GM21381 (cell line): ENCODE measurements around the gene PIP4K2A.

ENCODE experiments used
- ATAC-seq: cut with Tn5 transposase; IDR thresholded peaks from one replicate; pipeline ENCODE4 v1.9.1; 2021; ENCODE audit warnings: mild to moderate bottlenecking, moderate library complexity; ENCODE audit not compliant: unreplicated experiment

Gene PIP4K2A

GRCh38 chr10:22669163-22669711 is 45.1 kb downstream of the PIP4K2A start:
- ATAC-seq, result peak; percentile 40

GRCh38 chr10:22667093-22667480 is 47.3 kb downstream of the PIP4K2A start:
- peak; percentile 8 for ATAC-seq

- peak; percentile 76 for ATAC-seq
Measured at GRCh38 chr10:22666287-22667092, 47.9 kb downstream of the PIP4K2A start.

- ATAC-seq, result no peak
Measured at GRCh38 chr10:22665329-22665728, 49.0 kb downstream of the PIP4K2A start.

DNA sequence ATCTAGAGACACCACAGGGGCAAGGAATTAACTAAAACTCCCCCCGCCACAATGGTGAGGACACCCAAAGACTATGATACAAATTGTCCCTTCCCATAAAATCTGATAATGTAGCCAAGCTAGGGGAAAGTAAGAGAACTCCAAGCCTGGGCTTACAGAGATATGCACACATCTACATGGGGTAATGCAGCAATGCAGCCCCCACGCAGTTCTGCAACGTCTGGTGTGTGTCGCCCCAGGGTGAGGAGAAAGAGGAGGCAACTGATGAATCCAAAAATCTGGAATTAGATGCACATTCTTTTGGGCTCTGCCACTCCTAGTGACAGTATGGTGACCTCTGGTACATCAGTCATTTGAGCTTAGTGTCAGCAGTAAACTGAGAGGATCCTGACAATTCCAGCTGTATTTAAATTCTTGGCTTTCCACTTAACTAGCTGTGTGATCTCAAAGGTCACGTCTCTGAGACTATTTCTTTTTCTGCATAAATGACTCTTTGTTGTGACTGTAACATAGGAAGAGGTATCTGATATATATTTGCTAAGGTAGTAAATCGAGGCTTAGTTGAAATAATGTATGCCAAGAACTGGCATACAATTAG is 51.5 kb downstream of the PIP4K2A start:
- ATAC-seq, result no peak

GRCh38 chr10:22659866-22660265 is 54.5 kb downstream of the PIP4K2A start:
- no peak for ATAC-seq

DNA sequence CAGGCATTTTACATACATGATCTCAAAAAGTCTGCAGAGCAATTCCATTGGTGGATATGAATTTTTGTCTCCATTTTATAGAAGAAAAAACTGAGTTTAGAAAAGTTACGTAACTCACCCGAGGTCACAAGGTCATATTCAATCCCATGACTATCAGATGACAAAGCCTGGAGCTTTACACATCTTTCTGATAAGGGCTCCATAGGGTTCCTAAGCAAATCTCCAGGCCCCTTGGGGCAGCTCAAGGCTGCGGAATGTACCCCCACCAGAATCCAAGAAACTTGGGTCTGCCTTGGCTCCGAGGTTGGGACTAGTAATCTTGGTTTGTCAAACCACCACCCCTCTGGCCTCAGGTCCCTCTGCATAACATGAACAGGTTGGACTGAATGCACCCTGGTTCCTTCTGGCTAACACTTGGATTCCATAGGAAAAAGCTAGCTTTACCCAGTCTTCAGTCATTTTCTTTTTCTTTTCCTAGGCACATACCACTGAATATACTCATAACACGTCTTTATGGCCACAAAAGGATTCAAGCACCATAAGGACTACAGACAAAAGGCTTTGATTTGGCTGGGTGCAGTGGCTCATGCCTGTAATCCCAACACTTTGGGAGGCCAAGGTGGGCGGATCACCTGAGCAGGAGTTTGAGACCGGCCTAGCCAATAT is 55.5 kb downstream of the PIP4K2A start:
- no peak for ATAC-seq

DNA sequence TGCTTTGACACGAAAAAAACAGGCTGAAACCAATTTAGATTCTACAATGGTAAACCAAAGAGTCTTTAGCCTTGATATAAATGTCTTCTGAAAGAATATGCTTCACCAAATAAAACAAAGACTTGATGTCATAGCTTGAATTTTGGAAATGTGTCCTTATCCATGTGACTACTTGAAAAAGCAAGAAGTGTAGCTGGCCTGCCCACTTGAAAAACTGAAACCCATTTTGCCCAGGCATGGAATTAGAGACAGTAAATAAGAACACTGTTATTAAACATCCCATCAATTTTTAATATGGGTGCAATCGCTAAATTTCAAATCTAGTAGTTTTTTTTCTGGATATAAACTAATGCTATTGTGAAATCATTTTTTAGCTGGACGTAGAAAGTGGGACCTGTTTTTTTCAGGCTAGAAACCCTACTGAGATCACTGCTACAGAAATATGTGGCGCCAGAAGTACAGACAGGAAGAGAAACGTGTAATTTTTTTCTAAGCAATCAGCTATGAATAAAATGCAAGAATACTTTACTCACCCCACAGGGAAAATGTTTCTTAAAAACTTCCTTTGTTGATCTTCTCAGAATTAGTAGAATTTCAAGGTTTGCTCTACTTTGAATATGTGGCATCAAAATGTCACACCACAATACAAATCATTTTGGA is 56.7 kb downstream of the PIP4K2A start:
- ATAC-seq, result no peak

- ATAC-seq, result no peak
Measured at GRCh38 chr10:22657024-22657423, 57.4 kb downstream of the PIP4K2A start.

GRCh38 chr10:22656036-22656435 is 58.3 kb downstream of the PIP4K2A start:
- no peak for ATAC-seq

DNA sequence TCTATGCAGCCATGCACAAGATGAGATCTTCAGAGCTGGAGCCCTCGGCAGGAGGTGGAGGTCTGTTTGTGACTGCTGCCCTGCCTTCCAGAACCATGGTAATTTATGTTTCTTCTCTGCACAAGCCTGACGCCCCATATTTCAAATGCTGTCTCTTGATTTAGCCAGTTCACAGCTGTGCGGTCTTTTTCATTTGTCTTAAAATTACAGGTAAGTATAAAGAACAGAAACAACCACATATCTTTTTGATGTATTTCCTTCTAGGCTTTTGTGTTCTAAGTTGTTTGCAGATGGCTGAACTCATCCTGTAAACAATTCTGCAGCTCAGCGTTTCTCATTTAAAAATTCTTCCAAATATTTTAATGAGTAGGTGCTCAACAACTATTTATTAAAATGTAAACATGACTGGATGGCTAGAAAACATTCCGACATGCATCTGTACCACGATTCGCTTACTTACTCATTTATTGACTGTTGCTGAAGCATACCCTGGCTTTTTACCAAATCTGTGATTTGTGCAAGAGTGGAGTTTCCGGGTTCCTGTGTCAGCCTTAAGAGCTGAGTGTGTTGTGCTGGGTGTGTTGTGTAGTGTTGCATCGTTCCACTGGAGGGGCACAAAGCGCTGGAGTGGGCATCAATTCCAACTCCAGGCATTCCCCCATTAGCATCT is 58.9 kb downstream of the PIP4K2A start:
- no peak for ATAC-seq

DNA sequence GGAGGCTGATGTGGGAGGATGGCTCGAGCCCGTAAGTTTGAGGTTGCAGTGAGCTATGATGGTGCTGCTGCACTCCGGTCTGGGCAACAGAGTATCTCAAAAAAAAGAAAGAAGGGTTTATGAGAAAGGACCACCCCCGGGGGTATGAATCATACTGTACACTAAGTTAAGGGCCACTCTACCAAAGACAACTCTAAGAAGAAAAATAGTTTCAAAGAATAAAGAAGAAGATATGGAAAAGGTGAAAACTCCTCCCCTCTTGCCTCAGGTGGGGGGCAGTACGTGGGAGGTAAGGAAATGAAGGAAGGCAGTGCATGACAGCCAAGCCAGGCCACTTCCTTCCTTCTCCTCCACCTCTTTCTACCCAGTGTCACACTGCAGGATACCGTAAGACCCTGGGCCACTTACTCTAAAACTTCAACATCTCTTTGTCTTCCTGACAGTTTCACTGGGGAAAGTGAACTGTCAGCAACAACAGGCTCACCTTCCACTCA is 61.3 kb downstream of the PIP4K2A start:
- ATAC-seq, result no peak

- ATAC-seq, result no peak
Measured at GRCh38 chr10:22651276-22651980, 63.0 kb downstream of the PIP4K2A start.

DNA sequence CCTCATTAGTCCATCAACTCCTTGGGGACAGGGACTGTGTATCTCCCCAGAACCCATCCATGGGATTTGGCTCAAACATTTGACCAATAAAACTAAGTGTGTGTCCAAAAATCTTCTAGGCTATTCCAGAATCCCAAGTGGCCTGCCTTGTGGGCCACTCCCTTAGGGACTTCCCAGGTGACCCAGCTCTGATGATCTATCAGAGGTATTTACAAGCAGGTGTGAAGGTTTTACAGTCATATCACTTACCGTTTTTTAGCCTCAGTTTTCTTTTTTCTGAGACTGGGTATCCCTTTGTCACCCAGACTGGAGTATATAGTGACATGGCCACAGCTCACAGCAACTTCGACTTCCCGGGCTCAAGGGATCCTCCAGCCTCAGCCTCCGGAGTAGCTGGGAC is 64.4 kb downstream of the PIP4K2A start:
- ATAC-seq, result no peak

- ATAC-seq, result no peak
Measured at GRCh38 chr10:22649390-22649841, 65.0 kb downstream of the PIP4K2A start.

DNA sequence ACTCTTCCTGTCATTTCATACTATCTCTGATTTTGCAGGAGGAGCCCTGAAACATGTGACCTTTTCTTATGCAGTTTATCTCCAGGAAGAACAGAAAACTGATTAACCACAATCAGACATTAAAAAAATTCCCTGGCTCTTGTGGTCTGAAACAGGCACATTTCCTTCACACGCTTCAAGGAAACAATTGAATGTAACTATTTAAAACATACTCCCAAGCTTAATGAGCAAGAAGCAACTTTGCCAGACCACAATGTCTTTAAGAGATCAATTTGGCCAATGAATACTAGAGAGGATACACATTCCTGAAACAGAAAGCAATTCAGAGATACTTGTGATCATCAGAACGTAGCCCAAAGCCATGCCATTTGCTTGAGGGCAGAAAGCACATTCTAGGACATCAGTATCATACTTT is 65.8 kb downstream of the PIP4K2A start:
- ATAC-seq, result peak; percentile 35

DNA sequence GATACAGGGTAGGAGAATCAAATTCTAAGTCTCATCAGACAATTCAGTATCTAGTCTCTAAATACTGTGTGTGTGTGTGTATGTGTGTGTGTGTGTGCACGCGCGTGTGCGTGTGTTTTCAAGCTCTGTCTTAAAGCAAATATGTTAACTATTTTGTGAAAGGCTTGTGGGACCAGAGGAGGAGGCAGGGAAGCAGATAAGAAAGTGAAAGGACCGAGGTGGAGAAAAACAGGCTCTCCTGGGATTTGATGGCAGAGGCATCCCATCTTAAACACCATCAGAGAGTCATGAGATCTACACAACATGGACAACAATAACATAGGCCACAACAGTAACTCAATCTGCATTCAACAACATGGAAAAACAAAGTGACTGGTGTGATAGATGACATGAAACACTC is 67.1 kb downstream of the PIP4K2A start:
- no peak for ATAC-seq

- ATAC-seq, result peak; percentile 52
Measured at GRCh38 chr10:22646388-22646853, 68.0 kb downstream of the PIP4K2A start.

GRCh38 chr10:22644222-22644621 is 70.2 kb downstream of the PIP4K2A start:
- ATAC-seq, result no peak

- ATAC-seq, result no peak
Measured at GRCh38 chr10:22643775-22644174, 70.6 kb downstream of the PIP4K2A start.
